ENCODE data around the gene EME1. TPM values are rescaled to one million over a fixed set of nuclear protein-coding genes. Genes with fewer than 3 reads are reported as not detected.

Gene EME1, protein sequence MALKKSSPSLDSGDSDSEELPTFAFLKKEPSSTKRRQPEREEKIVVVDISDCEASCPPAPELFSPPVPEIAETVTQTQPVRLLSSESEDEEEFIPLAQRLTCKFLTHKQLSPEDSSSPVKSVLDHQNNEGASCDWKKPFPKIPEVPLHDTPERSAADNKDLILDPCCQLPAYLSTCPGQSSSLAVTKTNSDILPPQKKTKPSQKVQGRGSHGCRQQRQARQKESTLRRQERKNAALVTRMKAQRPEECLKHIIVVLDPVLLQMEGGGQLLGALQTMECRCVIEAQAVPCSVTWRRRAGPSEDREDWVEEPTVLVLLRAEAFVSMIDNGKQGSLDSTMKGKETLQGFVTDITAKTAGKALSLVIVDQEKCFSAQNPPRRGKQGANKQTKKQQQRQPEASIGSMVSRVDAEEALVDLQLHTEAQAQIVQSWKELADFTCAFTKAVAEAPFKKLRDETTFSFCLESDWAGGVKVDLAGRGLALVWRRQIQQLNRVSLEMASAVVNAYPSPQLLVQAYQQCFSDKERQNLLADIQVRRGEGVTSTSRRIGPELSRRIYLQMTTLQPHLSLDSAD
- 1 to 10 TPM in 2 of 4 donors, not detected in 2; 1.7 to 3.4 TPM for total RNA-seq

DNA sequence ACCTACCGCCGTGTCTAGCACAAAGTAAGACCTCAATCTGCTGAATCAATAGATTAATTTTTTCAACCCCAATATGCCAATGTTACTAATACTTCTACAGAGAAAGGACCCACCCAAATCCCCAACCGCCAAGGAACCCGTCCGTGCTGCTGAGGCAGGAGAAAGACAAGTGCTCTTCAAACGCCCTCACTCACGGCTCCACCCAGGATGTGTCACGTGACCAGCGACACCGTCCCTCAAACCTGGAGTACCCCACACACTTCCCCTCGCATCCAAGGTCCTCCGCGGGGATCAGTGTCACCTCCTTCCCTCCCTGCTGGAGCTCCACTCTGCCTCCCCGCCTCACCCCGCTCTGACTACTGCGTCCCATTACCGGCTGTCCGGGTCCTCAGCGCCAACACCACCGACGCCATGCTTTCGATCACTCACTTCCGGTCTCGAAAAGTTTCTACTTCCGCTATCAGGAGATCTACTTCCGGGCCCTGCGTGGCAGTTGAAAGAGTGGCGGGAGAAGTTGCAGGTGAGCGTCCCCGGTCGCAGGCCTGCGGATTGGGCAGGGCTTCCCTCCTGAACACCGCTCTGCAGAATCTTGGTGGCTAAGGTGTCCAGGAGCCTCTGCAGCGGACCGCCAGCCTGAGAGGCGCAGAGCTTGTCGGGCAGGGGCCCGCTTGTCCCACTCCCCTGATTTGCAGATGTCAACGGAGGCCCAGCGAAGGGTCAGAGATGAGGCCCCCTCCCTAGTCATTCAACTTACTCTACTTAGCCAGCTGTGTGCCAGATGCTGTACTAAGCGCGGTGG, at the start of gene EME1, which contains the start of gene MRPL27:
EME1 (plus strand) TSS at position 472 of the 799 bp plus-strand sequence. CDS start 1,980 bp downstream, outside the sequence.
MRPL27 (minus strand) TSS at position 427 of the 799 bp plus-strand sequence; CDS start at position 413, 14 bp downstream.
- TF ChIP-seq POLR2A (IDR thresholded peaks at IDR 0.05) (peak in 1 of 2 donors; percentile 66), CTCF (IDR thresholded peaks at IDR 0.05) (peak in 2 of 4 experiments; percentile 14 to 26)
- no peaks in the 10 kb centered on the region for H3K36me3 ChIP-seq
- no peaks in the 10 kb centered on the region for H3K9me3 ChIP-seq
- intact Hi-C loops (cut with DNase I; ENCODE audit: low total_unique reads), result no loop called here
- peaks cover 0 to 8% of the 10 kb centered on the region in 2 donors for H3K4me1 ChIP-seq
- peak within 1 kb of the TSS; percentile 65 to 98 for H3K4me3 ChIP-seq
- H3K27ac ChIP-seq, result peak within 1 kb of the TSS; percentile 90 to 96
- H3K27me3 ChIP-seq, result no peaks in the 10 kb centered on the region
- DNase-seq, result peak; percentile 78 to 79

DNA sequence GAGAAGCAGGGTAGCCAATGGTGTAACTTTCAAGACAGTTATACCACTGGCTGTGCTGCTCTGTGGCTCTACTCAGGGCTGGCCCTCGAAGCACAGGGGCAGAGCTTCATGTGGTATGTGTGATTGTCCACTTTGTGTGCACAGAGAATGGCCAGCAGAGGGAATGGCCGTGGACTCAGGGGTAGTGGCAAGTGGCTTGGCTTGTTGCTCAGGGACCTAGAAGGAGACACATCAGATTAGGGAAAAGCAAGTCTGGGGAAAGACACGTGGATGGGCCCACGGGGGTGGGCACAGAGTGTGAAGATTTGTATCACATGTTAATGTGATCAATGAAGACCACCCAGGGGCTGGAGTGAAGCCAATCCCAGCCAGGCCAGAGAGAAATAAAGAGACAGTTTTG, 47.1 kb upstream of the EME1 start:
- DNase-seq, result no peak
- TF ChIP-seq POLR2A (IDR thresholded peaks at IDR 0.05) (no peak), CTCF (IDR thresholded peaks at IDR 0.05) (no peak)
- Histone ChIP-seq H3K4me3 (no peak overlapping the region), H3K36me3 (no peaks in the 10 kb centered on the region), H3K4me1 (no peaks in the 10 kb centered on the region), H3K27ac (no peak overlapping the region), H3K9me3 (no peaks in the 10 kb centered on the region), H3K27me3 (no peaks in the 10 kb centered on the region)
- intact Hi-C loops (cut with DNase I; ENCODE audit: low total_unique reads), result no loop called here

- Histone ChIP-seq H3K4me3 (no peak overlapping the region), H3K4me1 (no peaks in the 10 kb centered on the region), H3K9me3 (no peaks in the 10 kb centered on the region), H3K36me3 (no peaks in the 10 kb centered on the region), H3K27me3 (no peaks in the 10 kb centered on the region), H3K27ac (no peak overlapping the region)
- intact Hi-C loops (cut with DNase I; ENCODE audit: low total_unique reads), result no loop called here
- no peak for DNase-seq
- TF ChIP-seq POLR2A (IDR thresholded peaks at IDR 0.05) (no peak), CTCF (IDR thresholded peaks at IDR 0.05) (no peak)
Measured at GRCh38 chr17:50326831-50327364, 46.1 kb upstream of the EME1 start.

DNA sequence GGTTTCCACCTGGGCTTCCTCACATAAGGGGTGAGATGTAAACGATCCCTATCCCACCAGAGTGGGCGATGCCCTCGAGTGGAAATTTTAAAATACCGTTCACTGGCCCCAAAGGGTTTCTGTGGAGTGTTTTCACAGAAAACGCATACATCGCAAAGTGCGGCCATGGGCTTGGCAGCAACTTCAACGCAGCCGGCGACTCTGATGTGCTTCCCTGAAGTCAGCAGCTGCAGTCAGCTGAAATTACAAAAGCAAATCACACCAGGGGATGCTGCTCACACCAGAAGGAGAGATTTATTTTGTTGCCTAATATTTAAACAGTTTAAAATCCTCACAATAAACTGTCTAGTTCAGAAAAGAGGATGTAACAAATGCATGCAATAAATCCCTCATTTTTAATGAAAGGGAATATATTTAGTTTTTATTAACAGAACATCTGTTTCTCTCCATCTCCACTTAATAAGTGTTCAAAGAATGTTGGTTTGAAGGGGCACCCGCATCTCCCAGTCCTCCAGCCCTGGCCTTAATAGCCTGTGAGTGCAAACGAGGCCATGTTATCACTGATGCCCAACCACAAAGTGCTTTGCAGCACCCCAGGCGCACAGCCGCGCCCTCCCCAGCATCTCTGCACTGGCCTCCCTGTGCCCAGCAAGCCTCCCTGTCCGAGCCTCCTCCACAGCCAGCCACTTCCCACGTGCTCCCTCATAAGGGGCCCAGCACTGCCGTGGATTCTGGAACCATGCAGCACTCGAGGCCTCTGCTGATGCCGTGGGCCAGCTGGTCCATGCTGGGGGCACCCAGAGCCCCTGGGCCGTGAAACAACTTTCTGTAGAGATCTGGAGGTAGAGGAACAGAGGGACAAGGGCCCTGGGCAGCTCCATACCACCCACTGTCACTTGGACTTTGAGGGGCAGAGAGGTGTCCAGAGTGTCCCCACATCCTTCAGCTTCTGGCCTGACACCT, 44.4 kb upstream of the EME1 start:
- intact Hi-C loops (cut with DNase I; ENCODE audit: low total_unique reads), result no loop called here
- Histone ChIP-seq H3K27me3 (no peaks in the 10 kb centered on the region), H3K4me1 (no peaks in the 10 kb centered on the region), H3K27ac (peak overlapping the region in 1 of 2 donors; percentile 12), H3K9me3 (no peaks in the 10 kb centered on the region), H3K4me3 (no peak overlapping the region), H3K36me3 (no peaks in the 10 kb centered on the region)
- TF ChIP-seq POLR2A (IDR thresholded peaks at IDR 0.05) (no peak), CTCF (IDR thresholded peaks at IDR 0.05) (no peak)
- DNase-seq, result no peak

Data from uterus (tissue), 4 donors.